HG02840 (cell line): Measurements from ENCODE around the gene KCNAB1.
A peak's percentile ranks its signal among the peaks of the same experiment; 100 is the strongest.

Experiments
- ATAC-seq: cut with Tn5 transposase; IDR thresholded peaks from one replicate; pipeline ENCODE4 v1.9.1; 2021; ENCODE audit warnings: mild to moderate bottlenecking, moderate library complexity, moderate number of reproducible peaks; ENCODE audit not compliant: unreplicated experiment, low FRiP score

KCNAB1 gene

GRCh38 chr3:156300929-156301840, 180.8 kb downstream of the KCNAB1 start:
- no peak for ATAC-seq

- ATAC-seq = no peak
These were observed 182.8 kb downstream of the KCNAB1 start for GRCh38 chr3:156303001-156303707.

GRCh38 chr3:156304406-156304805, 184.0 kb downstream of the KCNAB1 start:
- ATAC-seq = no peak

GRCh38 chr3:156305672-156306071, 185.3 kb downstream of the KCNAB1 start:
- ATAC-seq = no peak

- no peak for ATAC-seq
These were observed 187.3 kb downstream of the KCNAB1 start for GRCh38 chr3:156307704-156308103.

- no peak for ATAC-seq
These were observed 191.1 kb downstream of the KCNAB1 start for GRCh38 chr3:156311431-156311830.

- ATAC-seq = no peak
These were observed 191.6 kb downstream of the KCNAB1 start for GRCh38 chr3:156311930-156312329.

GRCh38 chr3:156316076-156316475, 195.7 kb downstream of the KCNAB1 start:
- ATAC-seq = no peak

- no peak for ATAC-seq
These were observed 197.2 kb downstream of the KCNAB1 start for GRCh38 chr3:156317462-156318074.

- ATAC-seq = no peak
These were observed 201.6 kb downstream of the KCNAB1 start for GRCh38 chr3:156321945-156322344.

- ATAC-seq = no peak
These were observed 203.1 kb downstream of the KCNAB1 start for GRCh38 chr3:156323466-156323865.

GRCh38 chr3:156330415-156330814, 210.0 kb downstream of the KCNAB1 start:
- no peak for ATAC-seq

- ATAC-seq = no peak
These were observed 211.9 kb downstream of the KCNAB1 start for GRCh38 chr3:156332304-156332703.

GRCh38 chr3:156334841-156335545, 214.6 kb downstream of the KCNAB1 start:
- no peak for ATAC-seq

GRCh38 chr3:156339491-156339890, 219.1 kb downstream of the KCNAB1 start:
- ATAC-seq = no peak

GRCh38 chr3:156341332-156341731, 221.0 kb downstream of the KCNAB1 start:
- ATAC-seq = no peak

- peak; percentile 99 for ATAC-seq
These were observed 221.5 kb downstream of the KCNAB1 start for GRCh38 chr3:156341831-156342416.

- ATAC-seq = no peak
These were observed 223.8 kb downstream of the KCNAB1 start for GRCh38 chr3:156344215-156344614.

GRCh38 chr3:156349111-156349510, 228.7 kb downstream of the KCNAB1 start:
- ATAC-seq = no peak

- ATAC-seq = no peak
These were observed 229.6 kb downstream of the KCNAB1 start for GRCh38 chr3:156349978-156350377.
